HG03060 (cell line): ENCODE data around the gene LRP1.
A peak's percentile ranks its signal among the peaks of the same experiment; 100 is the strongest.

Experiments
- ATAC-seq: cut with Tn5 transposase; IDR thresholded peaks from one replicate; pipeline ENCODE4 v1.9.1; 2021; ENCODE audit warnings: low read depth, moderate number of reproducible peaks; ENCODE audit not compliant: unreplicated experiment

Gene LRP1

DNA sequence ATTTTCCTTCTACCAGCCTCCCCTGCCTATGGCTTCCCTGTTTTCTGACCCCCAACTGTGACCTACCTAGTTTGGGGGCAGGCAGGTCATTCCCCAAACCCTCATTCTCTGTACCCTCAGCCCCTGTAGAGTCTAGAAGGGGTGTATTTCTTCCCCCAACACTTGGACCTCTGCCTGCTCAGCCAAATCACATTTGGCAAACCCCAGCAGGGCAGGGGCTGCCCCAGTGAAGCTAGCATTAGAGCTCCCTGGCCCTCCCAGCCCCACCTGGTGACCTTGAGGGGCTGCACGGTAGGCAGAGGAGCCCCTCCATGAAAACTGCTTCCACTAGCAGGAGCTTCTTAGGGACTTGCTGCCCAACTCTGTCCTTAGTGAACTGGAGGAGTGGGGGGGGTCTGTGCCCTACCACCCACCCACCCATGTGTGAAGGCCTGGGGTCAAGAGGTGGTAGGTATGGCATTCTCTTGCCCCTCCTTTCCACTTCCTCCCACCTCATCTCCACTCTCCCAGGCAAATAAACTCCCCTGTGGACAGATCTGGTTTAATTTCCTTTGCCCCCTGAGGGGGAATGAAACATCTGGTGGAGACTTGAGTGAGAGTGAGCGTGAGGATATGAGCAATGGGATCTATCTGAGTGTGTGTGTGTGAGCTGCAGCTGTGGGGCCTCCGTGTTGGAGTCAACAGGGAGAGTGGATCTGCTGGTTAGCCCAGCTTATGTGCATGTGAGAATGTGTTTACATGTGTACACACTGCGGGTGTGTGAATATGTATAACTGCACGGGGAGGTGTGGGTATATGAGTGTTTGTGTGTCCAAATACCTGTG is 90.0 kb downstream of the LRP1 start:
- no peak for ATAC-seq

DNA sequence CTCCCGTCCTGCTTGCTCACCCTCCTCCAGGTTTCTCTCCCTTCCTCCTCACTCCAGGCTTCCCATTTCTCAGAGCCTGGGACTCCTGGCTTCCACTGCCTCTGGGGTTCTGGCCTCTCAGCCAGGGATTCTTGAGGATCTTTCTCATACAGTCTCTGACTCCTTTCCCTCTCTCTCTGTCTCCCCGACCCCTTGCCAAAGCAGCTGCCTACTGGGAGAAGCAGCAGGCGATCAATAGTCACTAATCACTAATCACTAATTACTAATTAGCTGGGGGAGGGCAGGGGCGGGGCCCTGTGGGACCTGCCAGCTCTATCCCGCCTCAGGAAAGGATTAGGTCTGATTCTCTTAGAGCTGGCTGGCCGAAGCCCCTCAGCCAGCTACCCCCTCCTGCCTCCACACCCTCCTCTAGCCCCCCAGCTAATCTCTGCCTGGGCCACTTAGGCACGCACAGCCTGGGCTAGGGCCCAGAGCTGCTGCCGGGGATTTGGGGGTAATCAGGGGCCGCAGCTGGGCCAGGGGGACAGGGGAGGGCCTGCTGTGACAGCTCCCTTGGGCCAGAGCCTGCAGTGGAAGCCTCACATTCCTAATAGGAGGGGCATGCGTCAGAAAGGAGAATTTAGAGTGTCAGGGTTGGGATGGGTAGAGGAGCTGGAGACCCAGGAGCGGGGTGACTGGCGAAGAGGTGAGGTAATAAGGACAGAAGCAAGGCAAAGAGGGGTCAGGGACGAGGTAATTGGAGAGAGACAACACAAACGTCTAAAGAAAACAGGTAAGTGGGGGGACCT is 91.1 kb downstream of the LRP1 start:
- no peak for ATAC-seq

DNA sequence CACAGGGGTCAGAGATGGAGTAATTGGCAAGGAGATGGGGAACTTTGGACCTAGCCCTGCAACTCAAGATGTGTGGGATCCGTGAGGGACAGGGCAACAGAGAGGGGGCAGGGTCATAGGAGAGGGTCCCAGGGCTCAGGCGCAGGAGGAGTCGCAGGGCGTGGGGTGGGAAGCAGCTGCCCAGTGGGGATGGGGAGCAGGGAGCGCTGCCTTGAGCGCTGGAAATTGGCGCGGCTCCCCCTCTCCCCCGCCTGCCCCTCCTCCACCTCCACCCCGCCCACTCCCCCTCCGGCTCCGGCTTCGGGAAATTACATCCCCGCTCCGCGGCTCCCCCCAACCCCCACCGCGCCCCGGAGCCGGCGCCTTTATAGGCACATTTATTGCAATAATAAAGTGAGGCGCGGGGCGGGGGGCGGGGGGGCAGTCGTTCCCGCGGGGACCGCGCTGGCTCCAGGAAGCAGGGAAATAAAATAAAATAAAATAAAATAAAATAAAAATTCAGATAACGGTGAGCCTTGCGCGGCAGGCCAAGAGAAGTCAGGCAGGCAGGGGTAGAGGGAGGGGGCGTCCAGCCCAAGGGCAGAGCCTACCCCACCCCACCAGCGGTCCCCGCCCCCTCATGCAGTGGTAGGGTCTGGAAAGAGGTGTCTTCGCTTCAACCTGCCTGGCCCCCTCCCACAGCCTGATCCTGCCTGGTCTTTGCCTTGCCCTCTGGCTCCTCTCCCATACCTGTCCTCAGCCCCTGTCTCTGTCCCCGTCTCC is 91.9 kb downstream of the LRP1 start:
- ATAC-seq: no peak

GRCh38 chr12:57220770-57221168 is 92.5 kb downstream of the LRP1 start:
- no peak for ATAC-seq

DNA sequence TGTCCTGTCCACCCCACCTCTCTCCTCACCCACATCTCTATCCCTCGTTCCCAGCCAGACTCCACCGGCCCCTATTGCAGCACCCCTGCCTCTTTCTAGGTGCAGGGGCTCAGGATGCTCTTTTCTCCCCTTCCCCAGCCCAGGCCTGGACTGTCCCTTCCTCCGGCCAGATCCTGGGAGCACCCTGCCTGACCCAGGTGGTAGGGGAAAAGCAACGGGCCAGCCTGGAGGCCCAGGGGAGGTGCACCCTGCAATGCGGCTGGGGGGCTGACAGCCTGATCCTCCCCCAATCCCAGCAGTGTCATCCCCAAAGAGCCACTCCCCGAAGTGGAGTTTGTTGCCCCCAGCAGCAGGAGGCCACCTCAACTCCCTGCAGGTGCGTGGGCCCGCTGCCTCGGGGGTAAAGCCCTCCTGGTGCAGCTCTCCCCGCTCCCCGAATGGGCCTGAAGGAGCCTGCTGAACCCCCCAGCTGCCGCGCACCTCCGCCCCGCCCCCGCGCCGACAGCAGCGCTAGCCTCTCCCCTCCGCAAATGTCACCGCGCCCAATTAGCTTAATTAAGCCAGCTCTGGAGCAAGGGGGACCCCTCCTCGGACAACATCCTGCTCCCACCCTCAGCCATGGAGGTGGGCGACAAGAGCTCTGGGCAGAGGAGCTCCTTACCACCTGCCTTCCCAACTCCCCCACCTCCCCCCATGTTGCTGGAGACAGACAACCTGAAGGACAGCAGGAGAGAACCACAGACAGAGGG is 93.1 kb downstream of the LRP1 start:
- ATAC-seq: no peak

GRCh38 chr12:57222286-57223190 is 94.3 kb downstream of the LRP1 start:
- ATAC-seq: no peak

- ATAC-seq: no peak
Measured at GRCh38 chr12:57223191-57224165, 95.2 kb downstream of the LRP1 start.

DNA sequence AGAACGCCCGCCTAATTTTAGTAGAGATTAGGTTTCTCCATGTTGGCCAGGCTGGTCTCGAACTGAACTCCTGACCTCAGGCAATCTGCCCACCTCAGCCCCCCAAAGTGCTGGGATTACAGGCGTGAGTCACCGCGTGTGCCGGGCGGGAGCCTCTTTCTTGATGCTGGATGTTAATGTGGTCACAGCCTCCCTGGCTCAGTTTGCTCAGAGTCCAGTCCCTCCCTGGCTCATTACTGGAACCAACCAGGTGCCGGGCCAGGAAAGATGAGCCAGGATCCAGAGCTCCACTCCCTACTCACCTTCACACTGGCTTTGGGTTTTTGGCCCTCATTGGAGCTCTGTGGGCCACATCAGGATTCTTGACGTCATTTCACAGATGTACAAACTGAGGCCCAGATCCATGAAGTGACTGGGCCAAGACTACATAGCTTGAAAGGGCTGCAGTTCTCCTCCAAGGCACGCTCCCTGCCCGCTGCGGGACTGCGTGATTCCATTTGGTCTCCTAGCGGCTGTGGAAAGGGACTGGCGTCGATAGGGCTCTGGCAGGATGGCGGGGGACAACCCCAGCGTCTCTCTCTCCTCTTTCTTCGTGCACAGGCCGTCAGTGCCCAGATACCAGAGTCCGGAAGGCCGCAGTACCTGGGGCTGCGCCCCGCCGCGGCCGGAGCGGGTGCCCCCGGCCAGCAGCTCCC is 96.1 kb downstream of the LRP1 start:
- ATAC-seq: no peak

- ATAC-seq: no peak
Measured at GRCh38 chr12:57224973-57225679, 96.8 kb downstream of the LRP1 start.

DNA sequence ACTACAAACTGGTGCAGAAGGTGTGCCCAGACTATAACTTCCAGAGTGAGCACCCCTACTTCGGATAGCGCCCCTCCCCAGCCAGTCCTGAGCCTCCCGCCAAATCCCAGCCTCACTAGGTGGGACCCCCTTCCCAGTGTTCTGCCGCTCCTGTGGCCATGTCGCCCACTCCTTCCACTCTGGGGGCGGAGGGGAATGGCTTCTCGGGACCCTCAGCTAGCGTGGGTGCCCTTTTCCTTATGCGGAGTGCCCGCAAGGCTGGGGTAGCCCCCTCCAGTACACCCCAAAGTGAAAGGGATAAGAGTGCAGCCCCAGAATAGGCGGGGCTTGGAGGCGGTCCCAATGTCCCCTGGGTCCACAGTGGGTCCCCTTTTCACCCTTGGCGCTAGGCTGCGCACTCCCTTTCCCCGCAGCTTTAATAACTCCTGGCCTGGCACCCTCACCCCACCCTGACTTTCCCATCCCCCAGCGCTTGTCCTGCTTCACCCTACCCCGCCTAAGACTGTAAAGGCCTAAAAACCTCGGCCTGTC is 97.5 kb downstream of the LRP1 start:
- no peak for ATAC-seq

GRCh38 chr12:57226588-57227314 is 98.5 kb downstream of the LRP1 start:
- no peak for ATAC-seq

DNA sequence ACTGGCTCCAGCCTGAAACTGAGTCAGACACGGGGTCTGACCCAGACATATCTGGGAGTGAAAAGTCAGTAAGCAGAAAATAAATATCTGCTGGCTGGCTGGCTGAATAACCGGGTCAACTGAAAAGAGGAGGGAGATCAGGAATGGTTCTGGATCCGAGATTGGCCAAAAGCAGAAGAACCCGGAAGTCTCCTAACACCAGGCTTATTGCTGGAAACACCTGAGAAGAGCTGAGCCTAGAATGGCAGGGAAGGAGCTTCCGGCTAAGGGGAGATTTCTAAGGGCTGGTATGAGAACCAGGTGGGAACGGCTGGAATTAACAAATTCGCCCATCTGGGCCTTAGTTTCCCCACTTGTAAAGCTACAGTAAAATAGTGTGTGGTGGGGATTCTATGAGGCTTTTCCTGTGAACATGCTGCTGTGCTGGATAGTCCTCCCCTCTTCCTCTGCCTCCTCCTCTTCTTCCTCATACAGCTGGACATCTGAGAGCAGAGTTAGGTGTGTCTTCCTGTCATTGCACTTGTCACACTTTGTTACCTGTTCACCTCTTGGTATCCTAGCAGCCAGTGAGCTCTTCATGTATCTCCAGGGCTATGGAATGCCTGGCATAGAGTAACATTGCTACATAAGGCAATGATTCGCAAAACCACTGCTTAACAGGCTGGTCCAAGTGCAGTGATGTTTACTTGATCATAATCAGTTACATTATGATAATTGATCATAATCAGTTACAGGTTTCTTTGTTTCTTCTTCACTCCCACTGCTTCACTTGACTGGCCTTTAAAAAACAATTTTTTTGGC is 99.2 kb downstream of the LRP1 start:
- ATAC-seq: no peak

DNA sequence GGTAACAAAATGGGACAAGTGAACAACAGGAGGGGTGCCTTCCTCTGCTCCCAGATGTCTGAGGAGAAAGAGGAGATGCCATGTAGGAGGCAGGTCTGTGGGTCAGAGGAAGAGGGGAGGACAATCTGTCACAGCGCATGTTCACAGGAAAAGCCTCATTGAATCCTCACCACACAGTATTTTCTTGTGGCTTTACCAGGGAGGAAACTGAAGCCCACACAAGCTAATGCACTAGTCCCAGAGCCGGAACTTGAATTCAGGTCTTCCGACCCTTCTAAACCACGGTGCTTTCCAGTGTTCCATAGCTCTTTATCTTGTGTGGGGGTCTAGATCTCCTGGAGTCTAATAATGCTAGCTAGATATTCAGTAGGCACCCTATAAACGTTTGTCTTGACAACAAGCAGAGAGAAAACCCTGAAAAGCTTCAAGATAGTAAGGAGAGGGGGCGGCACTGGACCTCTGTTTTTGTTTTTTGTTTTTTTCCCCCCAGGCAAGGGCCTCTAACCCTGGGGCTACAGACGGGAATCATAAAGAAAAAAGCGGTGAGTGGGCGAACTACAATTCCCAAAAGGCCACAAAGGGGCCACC is 100.9 kb downstream of the LRP1 start:
- no peak for ATAC-seq

- ATAC-seq: peak; percentile 53
Measured at GRCh38 chr12:57229634-57230380, 101.5 kb downstream of the LRP1 start, which contains the start of gene SHMT2. Gene SHMT2 (plus strand): TSS chr12:57229711. CDS start chr12:57229779, 68 bp downstream.
